Right hindlimb (tissue), 1 donor: ENCODE data around the gene ALOX12B.
"Not testable (repeated sequence)": the region's sequence is repeated elsewhere in the genome, so short reads cannot be mapped to it uniquely, and the experiment has no call there.

Experiments used
- DNase-seq: peaks from one replicate; pipeline ENCODE4 v3.0.0-alpha.2; 2018

The ALOX12B gene

GRCh38 chr17:8118769-8119580, 31.5 kb upstream of the ALOX12B start:
- peak; percentile 89 for DNase-seq

DNA sequence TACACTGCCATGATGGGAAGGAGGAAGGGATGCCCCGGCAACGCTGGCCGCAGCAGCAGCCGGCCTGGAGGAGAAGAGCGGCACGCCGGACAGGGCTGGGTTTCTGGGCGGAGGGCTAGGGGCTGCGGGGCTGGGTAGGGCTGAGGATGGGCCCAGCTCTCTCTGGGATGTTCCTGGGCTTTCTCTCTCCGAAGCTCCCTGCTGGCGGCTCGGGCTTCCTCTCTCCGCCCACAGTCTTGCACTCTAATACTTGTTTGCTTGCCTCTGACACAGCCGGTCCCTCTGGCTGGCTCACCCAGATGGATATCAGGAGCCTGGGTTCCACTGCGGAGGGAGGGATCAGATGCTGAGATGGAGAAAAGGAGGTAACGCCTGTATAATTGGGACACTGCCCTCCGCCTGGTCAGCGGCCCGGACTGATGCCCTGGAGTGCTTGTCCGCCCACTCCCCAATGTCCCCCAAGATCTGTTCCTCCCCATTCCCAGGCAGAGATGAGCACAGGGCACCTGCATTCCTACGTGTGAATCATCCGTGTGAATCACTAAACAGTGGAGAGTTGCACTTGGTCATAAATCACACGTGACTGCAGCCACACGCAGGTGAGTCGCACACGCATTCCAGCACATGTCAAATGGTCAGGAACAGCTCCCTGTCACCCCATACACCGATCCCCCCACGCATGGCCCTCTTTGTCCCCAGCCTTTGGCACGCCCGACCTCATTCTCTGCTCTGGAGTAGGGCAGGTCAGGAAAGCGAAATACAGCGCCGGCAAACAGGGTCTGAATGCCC, 30.7 kb upstream of the ALOX12B start, which contains the start of gene ALOXE3:
Gene ALOXE3 (minus strand): TSS at position 535 of the 789 bp plus-strand sequence. CDS start 524 bp downstream, at position 11.
- peak; percentile 45 for DNase-seq

DNA sequence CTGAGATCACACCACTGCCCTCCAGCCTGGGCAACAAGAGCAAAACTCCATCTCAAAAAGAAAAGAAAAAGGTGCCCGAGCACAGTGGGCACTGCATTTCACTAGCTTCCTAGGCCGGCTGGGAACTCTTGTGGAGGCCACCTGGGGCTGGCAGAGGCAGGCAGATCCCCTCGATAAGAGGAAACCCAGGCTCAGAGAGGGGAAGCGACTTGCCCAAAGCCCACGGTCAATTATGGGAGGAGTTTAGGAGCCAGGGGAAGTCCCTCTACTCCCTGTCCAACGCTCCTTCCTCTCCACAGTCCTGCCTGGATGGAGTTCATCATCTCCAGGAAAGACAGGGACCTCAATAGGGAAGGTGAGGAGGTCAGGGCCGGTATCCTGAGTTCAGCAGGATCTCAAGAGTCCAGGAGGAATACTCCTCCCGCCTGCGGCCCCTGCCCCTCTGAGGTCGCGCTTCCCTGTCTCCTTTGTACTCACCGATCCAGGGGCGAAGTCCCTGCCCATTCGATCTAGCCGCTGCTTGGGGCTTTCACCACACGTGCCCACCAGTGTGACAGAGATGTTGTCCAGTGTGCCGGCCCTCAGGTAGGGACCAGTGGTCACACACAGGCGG, 30.0 kb upstream of the ALOX12B start:
- no peak for DNase-seq

DNA sequence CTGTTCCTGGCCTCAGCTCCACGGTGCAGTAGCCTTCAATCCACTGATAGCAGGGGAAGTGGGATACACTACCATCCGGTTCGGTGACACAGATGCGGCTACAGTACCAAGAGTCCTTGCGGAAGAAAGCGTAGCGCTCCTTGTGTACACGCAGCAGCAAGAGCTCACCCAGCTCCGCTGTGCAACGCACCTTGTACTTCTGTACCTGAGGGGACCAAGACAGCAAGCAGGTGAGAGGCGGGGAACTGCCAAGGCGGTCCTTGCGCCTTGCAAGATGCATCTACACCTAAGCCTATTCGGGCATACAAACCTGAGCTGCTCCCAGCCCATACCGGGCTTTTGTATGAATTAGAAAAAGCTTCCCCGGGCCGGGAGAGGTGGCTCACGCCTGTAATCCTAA, 29.3 kb upstream of the ALOX12B start:
- no peak for DNase-seq

GRCh38 chr17:8110907-8111306, 23.4 kb upstream of the ALOX12B start:
- DNase-seq, result no peak

DNA sequence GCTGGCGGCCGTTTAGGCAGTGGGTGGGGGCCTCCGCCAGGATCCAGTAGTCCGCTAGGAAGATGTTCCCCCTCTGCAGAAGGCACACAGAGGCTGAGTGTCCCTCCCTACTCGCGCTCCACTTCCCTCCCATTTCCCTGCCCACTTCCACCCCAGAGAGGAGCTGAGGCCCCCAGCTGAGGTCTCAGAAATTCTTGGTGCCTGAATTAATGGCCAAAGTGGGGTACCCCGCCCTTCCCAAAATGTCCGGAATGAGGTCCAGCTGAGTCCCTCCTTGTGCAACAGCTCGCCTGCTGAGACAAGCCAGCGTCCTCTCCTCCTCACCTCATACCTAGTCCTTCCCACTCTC, 22.9 kb upstream of the ALOX12B start:
- DNase-seq, result no peak

DNA sequence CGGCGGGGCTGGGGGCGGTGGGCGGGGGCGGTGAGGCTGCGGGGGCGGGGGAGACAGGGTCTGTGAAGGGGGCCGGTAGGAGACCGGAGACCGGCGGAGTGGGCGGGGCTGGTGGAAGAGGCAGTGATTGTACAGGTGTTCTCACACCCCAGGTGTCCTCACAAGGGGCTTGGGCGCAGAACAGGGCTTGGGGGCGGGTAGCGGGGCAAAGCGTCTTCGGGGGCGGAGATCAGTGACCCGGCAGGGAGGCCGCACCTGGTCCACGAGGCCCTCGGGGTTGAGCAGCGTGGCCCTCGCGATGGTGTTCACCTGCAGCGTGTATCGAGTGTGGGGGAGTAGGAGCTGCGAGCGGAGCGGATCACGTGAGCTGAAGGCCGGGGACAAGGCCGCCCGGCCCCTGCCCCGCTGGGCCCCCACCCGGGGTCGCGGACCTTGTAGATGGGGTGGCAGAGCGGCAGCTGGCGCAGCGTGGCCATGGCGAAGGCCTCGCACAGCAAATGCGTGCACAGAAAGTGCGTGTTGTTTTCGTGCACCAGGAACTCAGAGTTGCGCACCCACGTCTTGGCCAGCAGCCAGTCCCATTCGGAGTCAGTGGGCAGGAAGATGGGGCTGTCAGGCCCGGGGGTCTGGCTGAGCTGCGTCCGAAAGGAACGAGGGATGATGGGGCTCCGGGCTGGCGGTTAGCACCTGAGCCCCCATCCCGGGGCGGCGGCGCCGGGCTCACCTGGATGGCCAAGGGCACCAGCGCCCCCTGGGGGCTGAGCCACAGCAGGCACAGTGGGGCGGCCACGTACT, 22.3 kb upstream of the ALOX12B start:
- DNase-seq, result peak; percentile 50

DNA sequence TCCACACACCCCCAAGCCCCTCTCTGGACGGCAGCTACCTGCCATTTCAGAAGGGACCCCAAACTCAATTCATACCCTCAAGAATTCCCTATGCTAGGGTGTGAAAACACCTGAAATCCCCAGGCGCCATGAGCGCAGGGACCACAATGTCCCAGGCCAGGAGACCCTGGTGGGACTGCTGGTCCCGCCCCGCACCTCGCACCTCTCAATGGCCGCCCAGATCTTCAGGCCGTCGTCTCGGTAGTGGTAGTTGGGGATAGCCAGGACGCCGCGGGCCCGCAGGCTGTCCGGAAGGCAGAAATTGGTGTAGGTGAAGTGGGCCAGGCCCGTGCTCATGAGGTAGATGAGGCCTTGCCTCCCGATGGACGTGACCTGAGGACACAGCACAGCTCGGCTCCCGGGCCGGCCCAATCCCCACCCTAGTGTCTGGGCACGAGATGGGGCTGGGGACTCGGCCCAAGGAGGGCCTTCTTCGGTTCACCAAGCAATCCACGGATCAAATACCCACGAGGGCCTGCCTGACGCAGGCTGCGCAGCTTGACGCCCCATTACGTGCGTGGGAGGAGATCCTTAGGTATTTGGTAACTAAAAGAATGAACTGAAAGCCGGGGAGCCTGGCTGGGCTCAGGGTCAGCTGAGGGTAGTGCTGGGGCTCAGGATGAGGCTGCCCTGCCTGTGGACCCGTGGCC, 21.6 kb upstream of the ALOX12B start:
- DNase-seq, result no peak

- DNase-seq, result not testable (repeated sequence)
Measured at GRCh38 chr17:8106980-8107379, 19.5 kb upstream of the ALOX12B start.

DNA sequence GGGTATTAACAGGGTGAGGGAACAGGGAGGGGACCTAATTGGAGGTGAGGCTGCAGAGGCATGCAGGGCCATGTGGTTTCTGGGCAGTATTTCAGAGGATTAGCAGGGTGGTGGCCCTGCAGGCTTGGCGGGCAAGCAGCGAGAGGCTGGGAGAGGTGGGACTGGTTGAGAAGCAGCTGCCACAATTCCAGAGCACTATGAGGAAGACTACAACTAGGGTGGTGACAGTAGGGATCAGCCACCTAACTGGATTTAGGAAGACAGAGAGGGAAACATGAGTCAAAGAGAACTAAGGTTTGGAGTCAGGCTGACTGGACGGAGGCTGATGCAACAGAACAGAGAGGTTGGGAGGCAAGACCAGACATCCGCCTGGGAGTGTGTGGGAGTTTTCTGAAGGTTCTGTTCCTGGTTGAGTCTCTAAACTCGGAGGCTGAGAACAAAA, 18.5 kb upstream of the ALOX12B start:
- DNase-seq, result no peak

DNA sequence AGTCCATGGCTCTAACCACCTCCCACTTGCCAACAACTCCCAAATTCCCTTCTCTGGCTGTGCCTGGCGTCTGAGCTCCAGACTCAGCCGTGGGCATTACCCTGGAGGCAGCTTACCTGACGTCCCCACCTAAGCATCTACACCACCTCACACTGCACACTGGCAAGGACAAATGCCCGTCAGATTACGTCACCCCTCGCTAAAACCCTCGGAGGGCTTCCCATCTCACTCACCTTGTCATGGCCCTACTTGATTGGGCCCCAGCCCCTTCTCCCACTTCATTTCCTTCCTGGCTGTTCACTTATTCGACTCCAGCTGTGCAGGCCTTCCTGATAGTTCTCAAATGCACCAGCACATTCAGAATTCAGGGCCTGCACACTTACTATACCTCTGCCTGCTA, 17.4 kb upstream of the ALOX12B start:
- DNase-seq, result no peak

DNA sequence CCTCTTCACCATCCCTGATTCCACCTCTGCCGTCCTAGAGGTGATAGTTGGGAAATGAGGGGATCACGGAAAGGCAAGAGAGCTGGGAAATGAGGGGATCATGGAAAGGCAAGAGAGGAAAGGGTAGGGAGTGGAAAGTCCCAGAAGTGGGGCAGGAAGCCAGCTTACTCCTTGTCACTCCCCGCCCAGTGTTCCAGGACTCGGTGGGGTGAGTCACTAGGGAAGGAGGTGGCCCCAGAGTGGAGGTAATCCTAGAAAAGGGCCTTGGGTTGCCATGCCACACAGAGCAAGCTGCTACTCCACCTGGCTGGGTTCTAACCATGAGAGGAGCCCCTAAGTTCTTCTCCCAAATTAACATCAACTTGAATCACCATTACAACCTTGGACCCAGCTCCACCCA, 16.0 kb upstream of the ALOX12B start:
- no peak for DNase-seq

DNA sequence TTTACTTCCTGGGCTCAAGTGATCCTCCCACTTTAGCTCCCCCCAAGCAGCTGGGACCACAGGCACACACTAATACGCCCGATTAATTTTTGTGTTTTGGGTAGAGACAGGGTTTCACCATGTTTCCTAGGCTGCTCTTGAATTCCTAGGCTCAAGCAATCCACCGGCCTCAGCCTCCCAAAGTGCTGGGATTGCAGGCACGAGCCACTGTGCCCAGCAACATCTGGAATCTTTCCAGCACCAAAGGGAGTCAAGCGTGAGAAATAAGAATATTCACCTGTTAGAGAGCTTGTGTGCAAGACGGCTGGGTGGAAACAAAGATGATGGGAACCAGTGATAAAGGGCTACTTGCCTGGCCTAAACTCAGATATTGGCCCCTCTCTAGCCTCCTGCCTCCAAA, 14.2 kb upstream of the ALOX12B start:
- DNase-seq, result no peak

DNA sequence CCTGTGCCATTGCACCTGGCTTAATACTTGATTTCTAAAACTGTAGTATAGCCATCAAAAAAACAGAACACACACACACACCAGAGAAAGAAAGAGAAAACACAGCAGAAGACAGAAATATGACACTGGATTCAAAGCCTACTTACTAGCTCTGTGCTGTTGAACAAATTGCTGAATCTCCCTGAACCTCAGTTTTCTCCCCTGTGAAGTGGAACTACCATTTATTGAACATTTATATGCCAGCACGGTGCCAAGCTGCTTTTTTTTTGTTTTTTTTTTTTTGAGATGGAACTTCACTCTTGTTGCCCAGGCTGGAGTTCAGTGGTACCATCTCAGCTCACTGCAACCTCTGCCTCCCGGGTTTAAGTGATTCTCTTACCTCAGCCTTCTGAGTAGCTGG, 13.2 kb upstream of the ALOX12B start:
- DNase-seq, result no peak

GRCh38 chr17:8100111-8100510, 12.6 kb upstream of the ALOX12B start:
- no peak for DNase-seq

- DNase-seq, result no peak
Measured at GRCh38 chr17:8096541-8096940, 9.0 kb upstream of the ALOX12B start.

DNA sequence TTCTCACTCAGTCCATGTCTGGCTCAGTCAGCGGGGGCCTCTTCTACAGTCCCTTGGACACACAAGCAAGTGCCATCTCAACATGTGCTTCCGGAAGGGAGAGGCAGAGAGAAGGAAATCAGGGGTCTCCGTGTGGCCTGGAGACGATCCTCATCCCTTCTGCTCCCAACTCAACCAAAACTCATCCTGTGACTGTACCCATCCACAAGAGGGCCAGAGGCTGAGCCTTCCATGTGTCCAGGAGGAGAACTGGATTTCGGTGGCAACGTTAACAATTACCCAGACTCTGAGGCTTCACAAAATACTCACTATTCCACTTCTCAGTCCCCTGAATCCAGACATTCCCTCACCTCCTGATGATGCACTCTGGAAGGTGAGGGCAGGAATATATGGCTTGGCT, 7.8 kb upstream of the ALOX12B start:
- DNase-seq, result no peak

- DNase-seq, result no peak
Measured at GRCh38 chr17:8091033-8091687, 3.6 kb upstream of the ALOX12B start.

- DNase-seq, result no peak
Measured at GRCh38 chr17:8089728-8090127, 2.2 kb upstream of the ALOX12B start.

- DNase-seq, result no peak
Measured at GRCh38 chr17:8087952-8088230, 375 bp upstream of the ALOX12B start.

- no peak for DNase-seq
Measured at GRCh38 chr17:8084250-8084649, 3.3 kb downstream of the ALOX12B start.

- DNase-seq, result no peak
Measured at GRCh38 chr17:8082292-8082691, 5.2 kb downstream of the ALOX12B start.
